Loucy (cell line): Measurements from ENCODE around the gene SYNE2.

Experiments
- CTCF ChIP-seq: fragments of 200-600 bp; sonication (generic); conservative IDR thresholded peaks from 2 replicates; pipeline ENCODE4 v1.5.1; 2014; ENCODE audit warnings: mild to moderate bottlenecking, antibody characterized with exemption, low read length
- EZH2phosphoT487 ChIP-seq: fragments of 200-600 bp; IDR thresholded peaks from 2 replicates; pipeline ENCODE4 v1.6.1; 2018; ENCODE audit warnings: antibody characterized with exemption, mild to moderate bottlenecking, moderate library complexity, borderline replicate concordance

GRCh38 chr14:63897721-63898163, 44.9 kb downstream of the SYNE2 start:
- TF ChIP-seq CTCF (no peak), EZH2phosphoT487 (no peak)
